Liver (tissue), 3 donors: ENCODE data around the gene TMPRSS9.
"Not testable (repeated sequence)": the region's sequence is repeated elsewhere in the genome, so short reads cannot be mapped to it uniquely, and the experiment has no call there.

Experiments
- EGR1 ChIP-seq, 2 donors: IDR thresholded peaks; 2 replicates each; pipeline ENCODE4 v1.6.1; 2016 to 2018; ENCODE audit warnings: antibody characterized with exemption in 2 of 2, low read depth in 2 of 2
- FOXA1 ChIP-seq: IDR thresholded peaks from 2 replicates; pipeline ENCODE4 v1.6.1; 2016; ENCODE audit warnings: antibody characterized with exemption
- GABPA ChIP-seq, 2 donors: IDR thresholded peaks in 1 of 2; conservative IDR thresholded peaks in 1 of 2; 2 replicates each; pipeline ENCODE4 v1.6.1; 2016; ENCODE audit warnings: antibody characterized with exemption in 2 of 2, mild to moderate bottlenecking in 1 of 2, moderate library complexity in 1 of 2
- RAD21 ChIP-seq, 2 donors: IDR thresholded peaks; 2 replicates each; pipeline ENCODE4 v1.6.1; 2016; ENCODE audit warnings: antibody characterized with exemption in 2 of 2, mild to moderate bottlenecking in 2 of 2
- TAF1 ChIP-seq: conservative IDR thresholded peaks from 2 replicates; pipeline ENCODE4 v1.6.1; 2016; ENCODE audit warnings: antibody characterized with exemption, mild to moderate bottlenecking
- TF ChIP-seq, protein P1 (sequence below): fragments of 150-350 bp; IDR thresholded peaks from 2 replicates; pipeline ENCODE4 v1.5.1; 2017; ENCODE audit warnings: improper control_type of control experiment, low read depth, low read length; ENCODE audit not compliant: missing input control
- TF ChIP-seq, protein P2 (sequence below): IDR thresholded peaks from 2 replicates; pipeline ENCODE4 v1.6.1; 2016; ENCODE audit warnings: antibody characterized with exemption, mild to moderate bottlenecking
- TF ChIP-seq, protein P3 (sequence below): IDR thresholded peaks from 2 replicates; pipeline ENCODE4 v1.6.1; 2016; ENCODE audit warnings: antibody characterized with exemption
- donor health status: healthy.
- donor health status: healthy.

DNA sequence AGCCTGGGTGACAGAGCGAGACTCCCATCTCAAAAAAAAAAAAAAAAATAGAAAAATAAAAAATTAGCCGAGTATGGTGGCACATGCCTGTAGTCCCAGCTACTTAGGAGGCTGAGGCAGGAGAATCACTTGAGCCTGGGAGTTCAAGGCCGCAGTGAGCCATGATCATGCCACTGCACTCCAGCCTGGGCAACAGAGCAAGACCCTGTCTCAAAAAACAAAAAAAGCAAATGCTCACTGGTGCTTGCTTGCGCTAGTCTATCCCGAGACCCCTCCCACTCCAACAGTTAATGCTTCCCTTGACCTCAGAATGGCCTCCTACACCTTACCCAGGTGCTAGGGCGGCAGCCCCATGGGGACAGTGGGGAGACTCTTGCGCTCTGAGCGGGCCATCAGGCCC lies 57.4 kb downstream of the TMPRSS9 start:
- TF ChIP-seq, protein P1, sequence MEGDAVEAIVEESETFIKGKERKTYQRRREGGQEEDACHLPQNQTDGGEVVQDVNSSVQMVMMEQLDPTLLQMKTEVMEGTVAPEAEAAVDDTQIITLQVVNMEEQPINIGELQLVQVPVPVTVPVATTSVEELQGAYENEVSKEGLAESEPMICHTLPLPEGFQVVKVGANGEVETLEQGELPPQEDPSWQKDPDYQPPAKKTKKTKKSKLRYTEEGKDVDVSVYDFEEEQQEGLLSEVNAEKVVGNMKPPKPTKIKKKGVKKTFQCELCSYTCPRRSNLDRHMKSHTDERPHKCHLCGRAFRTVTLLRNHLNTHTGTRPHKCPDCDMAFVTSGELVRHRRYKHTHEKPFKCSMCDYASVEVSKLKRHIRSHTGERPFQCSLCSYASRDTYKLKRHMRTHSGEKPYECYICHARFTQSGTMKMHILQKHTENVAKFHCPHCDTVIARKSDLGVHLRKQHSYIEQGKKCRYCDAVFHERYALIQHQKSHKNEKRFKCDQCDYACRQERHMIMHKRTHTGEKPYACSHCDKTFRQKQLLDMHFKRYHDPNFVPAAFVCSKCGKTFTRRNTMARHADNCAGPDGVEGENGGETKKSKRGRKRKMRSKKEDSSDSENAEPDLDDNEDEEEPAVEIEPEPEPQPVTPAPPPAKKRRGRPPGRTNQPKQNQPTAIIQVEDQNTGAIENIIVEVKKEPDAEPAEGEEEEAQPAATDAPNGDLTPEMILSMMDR = not testable (repeated sequence)
- TF ChIP-seq FOXA1; GABPA (IDR thresholded peaks at IDR 0.05 in 1 of 2, conservative IDR thresholded peaks at IDR 0.05 in 1 of 2); RAD21 (IDR thresholded peaks at IDR 0.05); TAF1; EGR1 (IDR thresholded peaks at IDR 0.05; ENCODE audit: low read depth in 2 of 2): not testable (repeated sequence)
- TF ChIP-seq, protein P2, sequence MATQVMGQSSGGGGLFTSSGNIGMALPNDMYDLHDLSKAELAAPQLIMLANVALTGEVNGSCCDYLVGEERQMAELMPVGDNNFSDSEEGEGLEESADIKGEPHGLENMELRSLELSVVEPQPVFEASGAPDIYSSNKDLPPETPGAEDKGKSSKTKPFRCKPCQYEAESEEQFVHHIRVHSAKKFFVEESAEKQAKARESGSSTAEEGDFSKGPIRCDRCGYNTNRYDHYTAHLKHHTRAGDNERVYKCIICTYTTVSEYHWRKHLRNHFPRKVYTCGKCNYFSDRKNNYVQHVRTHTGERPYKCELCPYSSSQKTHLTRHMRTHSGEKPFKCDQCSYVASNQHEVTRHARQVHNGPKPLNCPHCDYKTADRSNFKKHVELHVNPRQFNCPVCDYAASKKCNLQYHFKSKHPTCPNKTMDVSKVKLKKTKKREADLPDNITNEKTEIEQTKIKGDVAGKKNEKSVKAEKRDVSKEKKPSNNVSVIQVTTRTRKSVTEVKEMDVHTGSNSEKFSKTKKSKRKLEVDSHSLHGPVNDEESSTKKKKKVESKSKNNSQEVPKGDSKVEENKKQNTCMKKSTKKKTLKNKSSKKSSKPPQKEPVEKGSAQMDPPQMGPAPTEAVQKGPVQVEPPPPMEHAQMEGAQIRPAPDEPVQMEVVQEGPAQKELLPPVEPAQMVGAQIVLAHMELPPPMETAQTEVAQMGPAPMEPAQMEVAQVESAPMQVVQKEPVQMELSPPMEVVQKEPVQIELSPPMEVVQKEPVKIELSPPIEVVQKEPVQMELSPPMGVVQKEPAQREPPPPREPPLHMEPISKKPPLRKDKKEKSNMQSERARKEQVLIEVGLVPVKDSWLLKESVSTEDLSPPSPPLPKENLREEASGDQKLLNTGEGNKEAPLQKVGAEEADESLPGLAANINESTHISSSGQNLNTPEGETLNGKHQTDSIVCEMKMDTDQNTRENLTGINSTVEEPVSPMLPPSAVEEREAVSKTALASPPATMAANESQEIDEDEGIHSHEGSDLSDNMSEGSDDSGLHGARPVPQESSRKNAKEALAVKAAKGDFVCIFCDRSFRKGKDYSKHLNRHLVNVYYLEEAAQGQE = not testable (repeated sequence)
- TF ChIP-seq, protein P3, sequence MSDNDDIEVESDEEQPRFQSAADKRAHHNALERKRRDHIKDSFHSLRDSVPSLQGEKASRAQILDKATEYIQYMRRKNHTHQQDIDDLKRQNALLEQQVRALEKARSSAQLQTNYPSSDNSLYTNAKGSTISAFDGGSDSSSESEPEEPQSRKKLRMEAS = not testable (repeated sequence)
